HL-60 (cell line): Measurements from ENCODE around the gene RAB8B.

Experiments used
- GABPA ChIP-seq: IDR thresholded peaks from 2 replicates; pipeline ENCODE4 v1.6.1; 2012; ENCODE audit warnings: low read depth
- POLR2AphosphoS5 ChIP-seq: IDR thresholded peaks from 2 replicates; pipeline ENCODE4 v1.6.1; 2012; ENCODE audit warnings: low read depth
- REST ChIP-seq: IDR thresholded peaks from 2 replicates; pipeline ENCODE4 v1.6.1; 2012; ENCODE audit warnings: low read depth; ENCODE audit not compliant: insufficient replicate concordance
- SPI1 ChIP-seq: IDR thresholded peaks from 2 replicates; pipeline ENCODE4 v1.6.1; 2012; ENCODE audit warnings: low read depth, mild to moderate bottlenecking, borderline replicate concordance
- TF ChIP-seq, protein P1 (sequence below): IDR thresholded peaks from one replicate; pipeline ENCODE4 v1.5.1; 2011; ENCODE audit warnings: low read length, control low read depth, inconsistent platforms; ENCODE audit not compliant: insufficient read depth

- TF ChIP-seq, protein P1, sequence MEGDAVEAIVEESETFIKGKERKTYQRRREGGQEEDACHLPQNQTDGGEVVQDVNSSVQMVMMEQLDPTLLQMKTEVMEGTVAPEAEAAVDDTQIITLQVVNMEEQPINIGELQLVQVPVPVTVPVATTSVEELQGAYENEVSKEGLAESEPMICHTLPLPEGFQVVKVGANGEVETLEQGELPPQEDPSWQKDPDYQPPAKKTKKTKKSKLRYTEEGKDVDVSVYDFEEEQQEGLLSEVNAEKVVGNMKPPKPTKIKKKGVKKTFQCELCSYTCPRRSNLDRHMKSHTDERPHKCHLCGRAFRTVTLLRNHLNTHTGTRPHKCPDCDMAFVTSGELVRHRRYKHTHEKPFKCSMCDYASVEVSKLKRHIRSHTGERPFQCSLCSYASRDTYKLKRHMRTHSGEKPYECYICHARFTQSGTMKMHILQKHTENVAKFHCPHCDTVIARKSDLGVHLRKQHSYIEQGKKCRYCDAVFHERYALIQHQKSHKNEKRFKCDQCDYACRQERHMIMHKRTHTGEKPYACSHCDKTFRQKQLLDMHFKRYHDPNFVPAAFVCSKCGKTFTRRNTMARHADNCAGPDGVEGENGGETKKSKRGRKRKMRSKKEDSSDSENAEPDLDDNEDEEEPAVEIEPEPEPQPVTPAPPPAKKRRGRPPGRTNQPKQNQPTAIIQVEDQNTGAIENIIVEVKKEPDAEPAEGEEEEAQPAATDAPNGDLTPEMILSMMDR = no peak
- TF ChIP-seq POLR2AphosphoS5 (no peak), REST (no peak), SPI1 (no peak; the same call in 1 of the 2 replicates), GABPA (no peak)
These were observed 9.2 kb downstream of the RAB8B start for GRCh38 chr15:63198371-63199250.
